ENCODE measurements around the gene SMAD3. TPM values are rescaled to one million over a fixed set of nuclear protein-coding genes. Genes with fewer than 3 reads are reported as not detected.

The SMAD3 gene
- total RNA-seq, 4 donors from 2014 or later = 41.9 to 94.9 (median 56.1) TPM

DNA sequence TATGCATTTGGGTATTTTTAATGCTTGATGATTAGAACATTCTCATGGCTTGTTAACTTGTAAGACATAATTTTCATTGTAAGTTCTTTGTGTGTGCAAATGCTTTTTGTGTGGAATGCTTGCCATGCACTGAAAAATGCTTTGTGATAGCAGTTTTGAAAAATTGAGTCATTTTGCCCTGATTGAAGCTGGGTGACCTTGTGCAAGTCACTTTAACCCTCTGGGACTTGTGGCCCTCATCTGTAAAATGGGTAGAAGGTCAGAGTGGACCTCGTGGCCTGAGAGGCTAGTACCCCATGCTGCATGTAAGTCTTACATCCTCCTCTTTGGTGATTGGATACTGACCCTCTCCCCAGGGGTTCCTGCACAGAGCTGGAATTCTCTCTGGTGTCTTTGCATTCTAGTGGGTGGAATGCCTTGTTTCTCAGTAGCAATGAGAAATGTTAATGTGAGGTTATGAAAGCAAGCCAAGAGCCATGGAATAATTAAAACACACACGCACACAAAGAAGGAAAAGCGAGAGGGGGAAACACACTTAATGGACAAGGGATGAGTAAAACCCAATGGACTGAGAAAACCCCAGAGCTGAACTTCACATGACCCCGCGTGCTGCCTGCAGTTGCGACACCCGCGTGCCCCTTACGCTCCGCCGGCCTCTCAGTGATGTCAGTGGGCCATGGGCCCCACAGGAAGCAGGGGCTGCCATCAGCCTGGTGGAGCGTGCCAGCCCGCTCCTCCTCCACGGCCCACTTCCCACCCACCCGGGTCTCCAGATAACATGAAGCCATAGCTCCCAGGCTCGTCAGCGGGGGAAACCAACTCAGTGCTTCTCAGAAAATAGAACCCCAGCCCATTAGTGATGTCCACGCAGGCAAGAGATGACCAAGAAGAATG lies 44.0 kb downstream of the SMAD3 start:
- Histone ChIP-seq H3K27me3 (no peaks in the 10 kb centered on the region), H3K4me3 (no peak overlapping the region), H3K9me3 (no peaks in the 10 kb centered on the region), H3K4me1 (peaks cover 65% of the 10 kb centered on the region), H3K27ac (peak overlapping the region; percentile 50), H3K36me3 (no peaks in the 10 kb centered on the region)
- whole genome bisulfite sequencing = 41% methylated on average over 13 of the region's 18 CpGs
- DNase-seq (ENCODE audit: low spot score in 2 of 2) = no peak
- TF ChIP-seq CTCF (IDR thresholded peaks at IDR 0.05) (no peak), EP300 (IDR thresholded peaks at IDR 0.05) (no peak), POLR2AphosphoS5 (IDR thresholded peaks at IDR 0.05) (peak in 2 of 3 donors; percentile 18 to 61), POLR2A (IDR thresholded peaks at IDR 0.05) (no peak)

- H3K4me3 ChIP-seq = no peak overlapping the region
Observed at GRCh38 chr15:67110361-67110781, 45.0 kb downstream of the SMAD3 start.

DNA sequence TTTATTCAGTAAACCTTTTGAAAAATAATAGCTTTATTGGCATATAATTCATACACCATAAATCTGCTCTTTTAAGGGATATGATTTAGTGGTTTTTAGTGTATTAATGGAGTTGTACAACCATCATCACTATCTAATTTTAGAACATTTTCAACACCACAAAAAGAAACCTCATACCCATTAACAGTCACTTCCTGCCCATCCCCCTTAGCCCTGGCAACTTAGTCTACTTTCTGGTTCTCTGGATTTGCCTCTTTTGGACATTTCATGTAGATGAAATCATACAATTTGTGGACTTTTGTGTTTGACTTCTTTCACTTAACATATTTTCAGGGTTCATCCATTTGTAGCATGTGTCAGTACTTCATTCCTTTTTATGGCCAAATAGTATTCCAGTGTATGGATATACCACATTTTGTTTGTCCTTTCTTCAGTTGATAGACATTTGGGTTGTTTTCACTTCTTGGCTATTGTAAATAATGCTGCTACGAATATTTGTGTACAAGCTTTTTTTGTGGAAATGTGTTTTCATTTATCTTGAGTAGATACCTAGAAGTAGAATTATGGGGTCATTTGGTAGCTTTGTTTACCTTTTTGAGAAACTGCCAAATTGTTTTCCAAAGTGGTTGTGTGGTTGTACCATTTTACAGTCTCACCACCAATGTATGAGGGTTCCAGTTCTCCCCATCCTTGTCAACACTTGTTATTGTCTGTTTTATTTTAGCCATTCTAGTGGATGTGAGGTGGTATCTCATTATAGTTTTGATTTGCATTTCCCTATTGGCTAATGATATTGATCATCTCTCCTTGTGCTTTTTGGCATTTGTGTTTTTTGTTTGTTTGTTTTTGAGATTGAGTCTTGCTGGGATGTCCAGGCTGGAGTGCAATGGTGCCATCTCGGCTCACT lies 45.8 kb downstream of the SMAD3 start:
- Histone ChIP-seq H3K27me3 (no peaks in the 10 kb centered on the region), H3K9me3 (no peaks in the 10 kb centered on the region), H3K4me3 (no peak overlapping the region), H3K27ac (no peak overlapping the region), H3K4me1 (peaks cover 64% of the 10 kb centered on the region), H3K36me3 (no peaks in the 10 kb centered on the region)
- DNase-seq (ENCODE audit: low spot score in 2 of 2) = no peak
- 100% methylated on average over 2 of the region's 2 CpGs for WGBS
- no peak for TF ChIP-seq POLR2A (IDR thresholded peaks at IDR 0.05)
- TF ChIP-seq POLR2AphosphoS5 (IDR thresholded peaks at IDR 0.05) = no peak
- no peak for TF ChIP-seq CTCF (IDR thresholded peaks at IDR 0.05)
- TF ChIP-seq EP300 (IDR thresholded peaks at IDR 0.05) = no peak

More at GRCh38 chr15:67110361-67110781, 45.0 kb downstream of the SMAD3 start:
- Histone ChIP-seq H3K27ac (peak overlapping the region; percentile 50), H3K36me3 (no peaks in the 10 kb centered on the region), H3K9me3 (no peaks in the 10 kb centered on the region), H3K4me1 (peaks cover 64% of the 10 kb centered on the region), H3K27me3 (no peaks in the 10 kb centered on the region)
- 97% methylated on average over 5 of the region's 5 CpGs for WGBS
- no peak for TF ChIP-seq EP300 (IDR thresholded peaks at IDR 0.05)
- DNase-seq (ENCODE audit: low spot score in 2 of 2) = no peak

- no peak overlapping the region for H3K27ac ChIP-seq
- no peaks in the 10 kb centered on the region for H3K36me3 ChIP-seq
- no peak overlapping the region for H3K4me3 ChIP-seq
- H3K4me1 ChIP-seq = peaks cover 59% of the 10 kb centered on the region
- no peak for DNase-seq (ENCODE audit: low spot score in 2 of 2)
- TF ChIP-seq CTCF (IDR thresholded peaks at IDR 0.05) (no peak), POLR2A (IDR thresholded peaks at IDR 0.05) (no peak), EP300 (IDR thresholded peaks at IDR 0.05) (no peak), POLR2AphosphoS5 (IDR thresholded peaks at IDR 0.05) (no peak)
- no peaks in the 10 kb centered on the region for H3K9me3 ChIP-seq
- H3K27me3 ChIP-seq = no peaks in the 10 kb centered on the region
- 83% methylated on average over 7 of the region's 8 CpGs for WGBS
Observed at GRCh38 chr15:67114046-67114445, 48.6 kb downstream of the SMAD3 start.

- H3K36me3 ChIP-seq = no peaks in the 10 kb centered on the region
- 60% methylated on average over 6 of the region's 6 CpGs for WGBS
Observed at GRCh38 chr15:67114846-67115585, 49.6 kb downstream of the SMAD3 start.

More at GRCh38 chr15:67114846-67115585, 49.6 kb downstream of the SMAD3 start:
- no peak for TF ChIP-seq EP300 (IDR thresholded peaks at IDR 0.05)
- no peak for TF ChIP-seq CTCF (IDR thresholded peaks at IDR 0.05)
- no peak for TF ChIP-seq POLR2AphosphoS5 (IDR thresholded peaks at IDR 0.05)
- no peak for TF ChIP-seq POLR2A (IDR thresholded peaks at IDR 0.05)
- H3K9me3 ChIP-seq = no peaks in the 10 kb centered on the region
- H3K4me1 ChIP-seq = peaks cover 59% of the 10 kb centered on the region
- H3K4me3 ChIP-seq = no peak overlapping the region
- no peak for DNase-seq (ENCODE audit: low spot score in 2 of 2)
- no peaks in the 10 kb centered on the region for H3K27me3 ChIP-seq
- H3K27ac ChIP-seq = peak overlapping the region; percentile 24

Data from suprapubic skin (tissue), 4 donors.